ENCODE measurements around the gene TGFBRAP1.
"Not testable (repeated sequence)": the region's sequence is repeated elsewhere in the genome, so short reads cannot be mapped to it uniquely, and the experiment has no call there.

Gene TGFBRAP1

GRCh38 chr2:105278654-105279053 lies 50.9 kb downstream of the TGFBRAP1 start:
- no peak for DNase-seq (ENCODE audit: low read depth in 2 of 2, low spot score in 1 of 2)

GRCh38 chr2:105274046-105274445 lies 55.5 kb downstream of the TGFBRAP1 start:
- no peak for DNase-seq (ENCODE audit: low read depth in 2 of 2, low spot score in 1 of 2)

- DNase-seq (ENCODE audit: low read depth in 2 of 2, low spot score in 1 of 2) = no peak
Observed at GRCh38 chr2:105272176-105272575, 57.4 kb downstream of the TGFBRAP1 start.

GRCh38 chr2:105271393-105272045 lies 58.0 kb downstream of the TGFBRAP1 start:
- no peak for DNase-seq (ENCODE audit: low read depth in 2 of 2, low spot score in 1 of 2)

GRCh38 chr2:105269426-105269825 lies 60.1 kb downstream of the TGFBRAP1 start:
- no peak for DNase-seq (ENCODE audit: low read depth in 2 of 2, low spot score in 1 of 2)

- no peak for DNase-seq (ENCODE audit: low read depth in 2 of 2, low spot score in 1 of 2)
Observed at GRCh38 chr2:105262651-105263091, 66.9 kb downstream of the TGFBRAP1 start.

- DNase-seq (ENCODE audit: low read depth in 2 of 2, low spot score in 1 of 2) = no peak
Observed at GRCh38 chr2:105261061-105261460, 68.5 kb downstream of the TGFBRAP1 start.

- no peak for DNase-seq (ENCODE audit: low read depth in 2 of 2, low spot score in 1 of 2)
Observed at GRCh38 chr2:105258835-105259350, 70.6 kb downstream of the TGFBRAP1 start.

- DNase-seq (ENCODE audit: low read depth in 2 of 2, low spot score in 1 of 2) = no peak
Observed at GRCh38 chr2:105257981-105258380, 71.6 kb downstream of the TGFBRAP1 start.

- DNase-seq (ENCODE audit: low read depth in 2 of 2, low spot score in 1 of 2) = no peak
Observed at GRCh38 chr2:105256431-105257047, 73.0 kb downstream of the TGFBRAP1 start.

- no peak for DNase-seq (ENCODE audit: low read depth in 2 of 2, low spot score in 1 of 2)
Observed at GRCh38 chr2:105255979-105256378, 73.6 kb downstream of the TGFBRAP1 start.

GRCh38 chr2:105254531-105255210 lies 74.9 kb downstream of the TGFBRAP1 start:
- no peak for DNase-seq (ENCODE audit: low read depth in 2 of 2, low spot score in 1 of 2)

- DNase-seq (ENCODE audit: low read depth in 2 of 2, low spot score in 1 of 2) = no peak
Observed at GRCh38 chr2:105252271-105252670, 77.3 kb downstream of the TGFBRAP1 start.

GRCh38 chr2:105251016-105251648 lies 78.4 kb downstream of the TGFBRAP1 start:
- DNase-seq (ENCODE audit: low read depth in 2 of 2, low spot score in 1 of 2) = not testable (repeated sequence)

GRCh38 chr2:105249891-105250290 lies 79.6 kb downstream of the TGFBRAP1 start:
- no peak for DNase-seq (ENCODE audit: low read depth in 2 of 2, low spot score in 1 of 2)

GRCh38 chr2:105249181-105249580 lies 80.4 kb downstream of the TGFBRAP1 start:
- DNase-seq (ENCODE audit: low read depth in 2 of 2, low spot score in 1 of 2) = no peak

GRCh38 chr2:105248316-105249070 lies 81.0 kb downstream of the TGFBRAP1 start:
- no peak for DNase-seq (ENCODE audit: low read depth in 2 of 2, low spot score in 1 of 2)

GRCh38 chr2:105244451-105244850 lies 85.1 kb downstream of the TGFBRAP1 start:
- DNase-seq (ENCODE audit: low read depth in 2 of 2, low spot score in 1 of 2) = no peak

GRCh38 chr2:105243961-105244360 lies 85.6 kb downstream of the TGFBRAP1 start:
- no peak for DNase-seq (ENCODE audit: low read depth in 2 of 2, low spot score in 1 of 2)

- no peak for DNase-seq (ENCODE audit: low read depth in 2 of 2, low spot score in 1 of 2)
Observed at GRCh38 chr2:105242286-105242993, 87.1 kb downstream of the TGFBRAP1 start.

Data from stimulated activated CD8-positive, alpha-beta memory T cell treated with anti-CD3 and anti-CD28 coated beads, Interleukin-4, amount 100 ng/mL, for 1 hour (primary cell).